Measurements from ENCODE around the gene MLXIP. TPM values are rescaled to one million over a fixed set of nuclear protein-coding genes. Genes with fewer than 3 reads are reported as not detected.
A peak's percentile ranks its signal among the peaks of the same experiment; 100 is the strongest.

MLXIP gene
- total and polyA plus RNA-seq, 2 of the 13 experiments (the other 11 are each of a cell fraction or from before 2014, with no cell fraction given) = 5.3 to 6.7 TPM

GRCh38 chr12:122040579-122041386 lies 37.8 kb upstream of the MLXIP start (continued):
- TF ChIP-seq, protein P1, sequence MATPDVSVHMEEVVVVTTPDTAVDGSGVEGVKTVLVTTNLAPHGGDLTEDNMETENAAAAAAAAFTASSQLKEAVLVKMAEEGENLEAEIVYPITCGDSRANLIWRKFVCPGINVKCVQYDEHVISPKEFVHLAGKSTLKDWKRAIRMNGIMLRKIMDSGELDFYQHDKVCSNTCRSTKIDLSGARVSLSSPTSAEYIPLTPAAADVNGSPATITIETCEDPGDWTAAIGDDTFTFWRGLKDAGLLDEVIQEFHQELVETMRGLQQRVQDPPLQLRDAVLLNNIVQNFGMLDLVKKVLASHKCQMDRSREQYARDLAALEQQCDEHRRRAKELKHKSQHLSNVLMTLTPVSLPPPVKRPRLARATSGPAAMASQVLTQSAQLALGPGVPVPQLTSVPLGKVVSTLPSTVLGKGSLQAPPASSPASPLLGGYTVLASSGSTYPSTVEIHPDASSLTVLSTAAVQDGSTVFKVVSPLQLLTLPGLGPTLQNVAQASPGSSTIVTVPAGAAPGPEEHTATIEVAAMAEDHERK (CRISPR knock-in tag; IDR thresholded peaks at IDR 0.05; ENCODE audit: low read depth) = no peak
- TF ChIP-seq THAP11 (CRISPR knock-in tag; IDR thresholded peaks at IDR 0.05) (0 out of 2 replicates have a peak, but pooled peaks have one; percentile 11), ZBTB7A (CRISPR knock-in tag; IDR thresholded peaks at IDR 0.05) (no peak), KLF12 (CRISPR knock-in tag; IDR thresholded peaks at IDR 0.05; ENCODE audit: borderline replicate concordance) (no peak), TBP (CRISPR knock-in tag; IDR thresholded peaks at IDR 0.05) (no peak), ZNF646 (CRISPR knock-in tag; IDR thresholded peaks at IDR 0.05) (no peak), SMARCC2 (IDR thresholded peaks at IDR 0.05) (no peak), ZNF34 (CRISPR knock-in tag; IDR thresholded peaks at IDR 0.05; ENCODE audit: borderline replicate concordance) (no peak), HOXA5 (CRISPR knock-in tag; IDR thresholded peaks at IDR 0.05) (peak; percentile 46; the same call in 1 of the 2 replicates), ZNF784 (CRISPR knock-in tag; IDR thresholded peaks at IDR 0.05; ENCODE audit: borderline replicate concordance) (no peak), XRCC5 (optimal IDR thresholded peaks at IDR 0.05; ENCODE audit: low read length) (no peak), KDM5A (IDR thresholded peaks at IDR 0.05; ENCODE audit: borderline replicate concordance, low read length) (no peak), SP1 (IDR thresholded peaks at IDR 0.05) (no peak), SP1 (CRISPR knock-in tag; IDR thresholded peaks at IDR 0.05) (no peak), MIXL1 (CRISPR knock-in tag; IDR thresholded peaks at IDR 0.05) (0 out of 2 replicates have a peak, but pooled peaks have one; percentile 44)
- TF ChIP-seq, protein P2, sequence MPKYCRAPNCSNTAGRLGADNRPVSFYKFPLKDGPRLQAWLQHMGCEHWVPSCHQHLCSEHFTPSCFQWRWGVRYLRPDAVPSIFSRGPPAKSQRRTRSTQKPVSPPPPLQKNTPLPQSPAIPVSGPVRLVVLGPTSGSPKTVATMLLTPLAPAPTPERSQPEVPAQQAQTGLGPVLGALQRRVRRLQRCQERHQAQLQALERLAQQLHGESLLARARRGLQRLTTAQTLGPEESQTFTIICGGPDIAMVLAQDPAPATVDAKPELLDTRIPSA (CRISPR knock-in tag; IDR thresholded peaks at IDR 0.05; ENCODE audit: borderline replicate concordance) = no peak
- TF ChIP-seq, protein P3, sequence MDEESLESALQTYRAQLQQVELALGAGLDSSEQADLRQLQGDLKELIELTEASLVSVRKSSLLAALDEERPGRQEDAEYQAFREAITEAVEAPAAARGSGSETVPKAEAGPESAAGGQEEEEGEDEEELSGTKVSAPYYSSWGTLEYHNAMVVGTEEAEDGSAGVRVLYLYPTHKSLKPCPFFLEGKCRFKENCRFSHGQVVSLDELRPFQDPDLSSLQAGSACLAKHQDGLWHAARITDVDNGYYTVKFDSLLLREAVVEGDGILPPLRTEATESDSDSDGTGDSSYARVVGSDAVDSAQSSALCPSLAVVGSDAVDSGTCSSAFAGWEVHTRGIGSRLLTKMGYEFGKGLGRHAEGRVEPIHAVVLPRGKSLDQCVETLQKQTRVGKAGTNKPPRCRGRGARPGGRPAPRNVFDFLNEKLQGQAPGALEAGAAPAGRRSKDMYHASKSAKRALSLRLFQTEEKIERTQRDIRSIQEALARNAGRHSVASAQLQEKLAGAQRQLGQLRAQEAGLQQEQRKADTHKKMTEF (CRISPR knock-in tag; IDR thresholded peaks at IDR 0.05) = peak; percentile 40; the same call in 1 of the 2 replicates
